ENCODE measurements around the gene C3orf20. TPM values are rescaled to one million over a fixed set of nuclear protein-coding genes. Genes with fewer than 3 reads are reported as not detected.

Gene C3orf20
- total and polyA plus RNA-seq, 2 of the 4 experiments (the other 2 are of a cell fraction), result not detected

DNA sequence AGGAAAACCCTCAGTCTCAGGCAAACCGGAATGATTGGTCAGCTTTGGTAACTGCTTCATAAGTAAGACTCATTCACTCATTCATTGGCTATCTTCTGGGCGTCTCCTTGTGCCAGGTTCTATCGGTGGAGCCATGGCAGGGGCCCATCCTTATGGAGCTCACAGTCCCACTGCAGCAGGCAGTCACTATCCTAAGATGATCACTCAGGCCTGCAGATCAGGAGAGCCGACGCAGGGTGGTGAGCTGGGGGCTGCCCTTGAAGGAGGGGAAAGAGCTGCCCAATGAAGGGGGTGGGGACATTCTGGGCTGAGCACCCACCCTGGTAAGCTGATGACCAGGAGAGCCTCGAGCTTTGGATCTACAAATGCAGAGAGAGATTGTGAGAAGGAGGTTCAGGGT lies 123.3 kb downstream of the C3orf20 start:
- Histone ChIP-seq H2AFZ (replicated peaks; ENCODE audit: low read length, poor library complexity) (no peak overlapping the region), H3K79me1 (ENCODE audit: low read depth in 1 of 2, low read length in 2 of 2) (no peaks in the 10 kb centered on the region), H2AK9ac (replicated peaks; ENCODE audit: low read depth, low read length, poor library complexity) (no peak overlapping the region), H3K27me3 (ENCODE audit: control insufficient read depth, insufficient read depth, low read length) (peaks cover 35% of the 10 kb centered on the region), H2BK15ac (ENCODE audit: low read depth, low read length) (no peak overlapping the region), H3K9ac (ENCODE audit: low read depth, low read length) (no peak overlapping the region), H3K36me3 (ENCODE audit: control insufficient read depth, insufficient read depth, low read length) (no peaks in the 10 kb centered on the region), H4K91ac (ENCODE audit: insufficient read depth, low read depth, low read length) (no peak overlapping the region), H4K8ac (ENCODE audit: low read depth in 2 of 2, low read length in 2 of 2) (no peak overlapping the region), H3K23ac (ENCODE audit: low read depth, low read length) (no peak overlapping the region), H3K4me2 (ENCODE audit: low read depth, low read length) (no peak overlapping the region), H3K27ac (ENCODE audit: insufficient read depth, low read length) (no peak overlapping the region), H3K18ac (ENCODE audit: low read depth, low read length) (no peak overlapping the region), H3K4ac (ENCODE audit: low read depth, low read length) (no peak overlapping the region), H2BK20ac (ENCODE audit: low read depth, low read length) (no peak overlapping the region), H3K4me3 (ENCODE audit: insufficient read depth, low read depth, low read length) (no peak overlapping the region), H2BK120ac (ENCODE audit: low read depth, low read length) (no peak overlapping the region), H3K9me1 (ENCODE audit: insufficient read depth, low read length) (no peaks in the 10 kb centered on the region), H2AK5ac (ENCODE audit: low read depth, low read length) (no peak overlapping the region), H4K20me1 (ENCODE audit: insufficient read depth, low read length) (no peaks in the 10 kb centered on the region), H2BK5ac (ENCODE audit: low read depth, low read length, poor library complexity, severe bottlenecking) (no peak overlapping the region), H3K56ac (ENCODE audit: extremely low read depth, insufficient read depth, low read length) (no peak overlapping the region), H3K14ac (replicated peaks; ENCODE audit: low read depth, low read length) (no peak overlapping the region), H3K4me1 (ENCODE audit: control insufficient read depth, insufficient read depth, low read length) (no peaks in the 10 kb centered on the region), H3K9me3 (ENCODE audit: control insufficient read depth, insufficient read depth, low read length) (no peaks in the 10 kb centered on the region), H4K5ac (ENCODE audit: low read depth, low read length) (no peak overlapping the region)
- POLR2A ChIA-PET (ENCODE audit: unreplicated experiment), result no interaction called here
- CTCF ChIA-PET, result interaction anchor here (0.8 kb wide), 1 partner anchor 300 kb away, joined by 3 read pairs; no protein-coding TSS in a partner anchor
- ATAC-seq (ENCODE audit: low read depth), result no peak
- no CpG with 5 or more reads among the region's 6 CpGs for WGBS, 2 experiments (ENCODE audit: extremely low coverage in 2 of 2, insufficient read length in 1 of 2)
- no peak for DNase-seq
- in situ Hi-C loops (cut with MboI; ENCODE audit: low sequenced_read_pairs) (no loop called here), dilution Hi-C loops (cut with HindIII; ENCODE audit: low sequenced_read_pairs, unreplicated experiment) (no loop called here), intact Hi-C loops (cut with micrococcal nuclease) (no loop called here)
- no TSS peak for BruUV-seq (replicated peaks)
- TF ChIP-seq RCOR1 (IDR thresholded peaks at IDR 0.05; ENCODE audit: insufficient replicate concordance, low read length) (no peak), BHLHE40 (IDR thresholded peaks at IDR 0.05; ENCODE audit: low read depth, low read length) (no peak), MAZ (IDR thresholded peaks at IDR 0.05; ENCODE audit: borderline replicate concordance, low read depth, low read length) (no peak), POLR2A (IDR thresholded peaks at IDR 0.05; ENCODE audit: low read depth, low read length) (no peak)
- TF ChIP-seq, protein P1, sequence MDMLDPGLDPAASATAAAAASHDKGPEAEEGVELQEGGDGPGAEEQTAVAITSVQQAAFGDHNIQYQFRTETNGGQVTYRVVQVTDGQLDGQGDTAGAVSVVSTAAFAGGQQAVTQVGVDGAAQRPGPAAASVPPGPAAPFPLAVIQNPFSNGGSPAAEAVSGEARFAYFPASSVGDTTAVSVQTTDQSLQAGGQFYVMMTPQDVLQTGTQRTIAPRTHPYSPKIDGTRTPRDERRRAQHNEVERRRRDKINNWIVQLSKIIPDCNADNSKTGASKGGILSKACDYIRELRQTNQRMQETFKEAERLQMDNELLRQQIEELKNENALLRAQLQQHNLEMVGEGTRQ (IDR thresholded peaks at IDR 0.05; ENCODE audit: low read depth, low read length), result no peak
